Choroid plexus epithelial cell (primary cell): ENCODE measurements around the gene BCL2L13.

Experiments
- DNase-seq: peaks from one replicate; pipeline ENCODE4 v3.0.0-alpha.2; 2010; ENCODE audit warnings: low read depth
- H3K4me3 ChIP-seq: 2 replicates; pipeline ENCODE4 v1.5.1; 2011; ENCODE audit warnings: low read depth, mild to moderate bottlenecking, control low read depth, low read length, moderate library complexity
- CTCF ChIP-seq: conservative IDR thresholded peaks from 2 replicates; pipeline ENCODE4 v1.5.1; 2011; ENCODE audit warnings: low read depth, mild to moderate bottlenecking, control low read depth, inconsistent platforms, low read length, moderate library complexity

Gene BCL2L13

DNA sequence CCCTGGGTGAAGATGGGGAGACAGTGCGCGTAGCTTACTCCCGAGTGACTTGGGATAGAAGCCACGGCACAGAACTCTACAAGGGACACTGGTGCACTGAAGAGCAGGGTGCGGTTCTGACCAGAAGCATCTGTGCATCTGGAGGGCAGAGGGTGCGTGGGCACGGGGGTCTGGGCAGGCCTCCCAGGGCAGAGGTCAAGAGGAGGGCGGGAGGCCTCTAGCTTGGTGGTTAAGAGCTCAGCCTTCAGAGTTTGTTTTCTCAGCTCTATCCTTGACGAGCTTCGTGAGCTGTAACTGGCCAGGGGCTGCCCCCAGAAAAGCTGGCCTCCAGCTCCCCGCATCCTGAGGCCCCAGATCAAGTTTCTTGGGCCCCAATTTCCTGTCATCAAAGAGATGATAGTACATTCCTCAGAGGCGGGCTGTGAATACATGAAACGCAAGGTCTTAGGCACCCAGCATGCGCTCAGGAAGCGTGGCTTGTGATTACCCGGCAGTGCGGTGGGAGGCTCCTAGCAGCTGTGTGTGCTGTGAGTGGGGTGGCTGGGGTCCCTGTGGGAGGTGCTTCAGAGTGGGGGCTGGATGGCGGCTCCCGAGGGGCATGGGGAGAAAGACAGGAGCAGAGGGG lies 141.7 kb downstream of the BCL2L13 start:
- no peak for TF ChIP-seq CTCF
- peak; percentile 52 for DNase-seq
- H3K4me3 ChIP-seq: no peak overlapping the region
